ENCODE data around the gene STK4. TPM values are rescaled to one million over a fixed set of nuclear protein-coding genes. Genes with fewer than 3 reads are reported as not detected.

The STK4 gene
- total and polyA plus RNA-seq, 2 of the 8 experiments (the other 6 are each of a cell fraction or from before 2014, with no cell fraction given): 12.0 to 34.3 TPM

GRCh38 chr20:44961870-44962267 lies 4.4 kb upstream of the STK4 start:
- no peak overlapping the region for H3K4me3 ChIP-seq (ENCODE audit: extremely low read depth in 1 of 4, insufficient read depth in 2 of 4, low read depth in 3 of 4, low read length in 4 of 4)
- H4K20me1 ChIP-seq (replicated peaks in 1 of 2; ENCODE audit: control insufficient read depth in 1 of 2, insufficient read depth in 2 of 2, low read length in 2 of 2): peaks cover 1 to 2% of the 10 kb centered on the region in 2 experiments
- no peak overlapping the region for H4K91ac ChIP-seq (replicated peaks; ENCODE audit: insufficient read length, low read length)
- no peak overlapping the region for H4K5ac ChIP-seq (ENCODE audit: insufficient read length, low read depth, low read length)
- H3K56ac ChIP-seq (replicated peaks; ENCODE audit: insufficient read length, low read depth, low read length): no peak overlapping the region
- peaks cover 8% of the 10 kb centered on the region; the same call in 1 of the 2 replicates for H3K23me2 ChIP-seq (ENCODE audit: low read depth, low read length)
- H3K23ac ChIP-seq (ENCODE audit: insufficient read length): no peak overlapping the region
- CTCF ChIA-PET (ENCODE audit: partially characterized antibody): no interaction called here
- H3K9me3 ChIP-seq (ENCODE audit: insufficient read depth in 2 of 2, low read depth in 1 of 2, low read length in 1 of 2): no peaks in the 10 kb centered on the region
- no peak overlapping the region for H2BK120ac ChIP-seq (replicated peaks; ENCODE audit: low read depth, low read length)
- WGBS, 2 experiments (ENCODE audit: extremely low coverage in 1 of 2, insufficient coverage in 1 of 2, insufficient read length in 1 of 2, insufficient replicate concordance in 2 of 2, low coverage in 1 of 2, low lambda C conversion rate in 2 of 2, missing lambda C conversion rate in 1 of 2): 82% methylated on average over 3 of the region's 3 CpGs; no CpG with 5 or more reads in 1 of the 2 experiments
- H3K79me2 ChIP-seq (ENCODE audit: control insufficient read depth in 1 of 2, insufficient read depth in 2 of 2, low read length in 2 of 2): peaks cover 3 to 24% of the 10 kb centered on the region in 2 experiments; a peak in 3 of 4 replicates
- H3K18ac ChIP-seq (ENCODE audit: extremely low read depth, low read length): no peak overlapping the region
- no peak overlapping the region for H4K8ac ChIP-seq (ENCODE audit: extremely low read depth, insufficient read depth, low read length)
- H3K27ac ChIP-seq (ENCODE audit: low read depth, low read length): no peak overlapping the region
- peaks cover 0 to 11% (median 2%) of the 10 kb centered on the region in 4 experiments; a peak in 4 of 7 replicates for H3K27me3 ChIP-seq (replicated peaks in 1 of 4; ENCODE audit: control insufficient read depth in 3 of 4, extremely low read depth in 1 of 4, insufficient read depth in 3 of 4, low read length in 3 of 4)
- H2AK5ac ChIP-seq (ENCODE audit: low read depth, low read length): no peak overlapping the region
- H3K36me3 ChIP-seq (ENCODE audit: control insufficient read depth in 2 of 4, insufficient read depth in 4 of 4, low read length in 3 of 4): peaks cover 0 to 3% (median 1%) of the 10 kb centered on the region in 4 experiments; a peak in 1 of 8 replicates
- H2BK12ac ChIP-seq (ENCODE audit: low read depth, low read length): no peak overlapping the region
- peaks cover 0 to 10% (median 4%) of the 10 kb centered on the region in 4 experiments; a peak in 5 of 7 replicates for H3K4me1 ChIP-seq (replicated peaks in 1 of 4; ENCODE audit: control insufficient read depth in 3 of 4, insufficient read depth in 4 of 4, low read length in 3 of 4)
- no peak overlapping the region for H3K4me2 ChIP-seq (ENCODE audit: insufficient read depth in 1 of 2, low read depth in 2 of 2, low read length in 2 of 2)
- FAIRE-seq (no peak), DNase-seq (ENCODE audit: low read depth in 1 of 2, low spot score in 2 of 2) (no peak)
- H2BK5ac ChIP-seq (ENCODE audit: low read depth, low read length): no peak overlapping the region
- POLR2A ChIA-PET (ENCODE audit: partially characterized antibody): no interaction called here
- H2BK20ac ChIP-seq (ENCODE audit: low read length): no peak overlapping the region
- no peak overlapping the region for H3K9ac ChIP-seq (replicated peaks in 1 of 4; ENCODE audit: extremely low read depth in 1 of 4, low read depth in 3 of 4, low read length in 3 of 4)
- H3K4ac ChIP-seq (replicated peaks; ENCODE audit: insufficient read length, low read depth, low read length): no peak overlapping the region
- no peak overlapping the region for H3K14ac ChIP-seq (ENCODE audit: insufficient read length)
- no peak overlapping the region for H2BK15ac ChIP-seq (ENCODE audit: low read length)
- peaks cover 6% of the 10 kb centered on the region for H3K79me1 ChIP-seq (ENCODE audit: low read depth, low read length)
- H2AFZ ChIP-seq (ENCODE audit: low read length): no peak overlapping the region
- no peak for TF ChIP-seq TAF1 (IDR thresholded peaks at IDR 0.05; ENCODE audit: low read depth, low read length)
- TF ChIP-seq, protein P1, sequence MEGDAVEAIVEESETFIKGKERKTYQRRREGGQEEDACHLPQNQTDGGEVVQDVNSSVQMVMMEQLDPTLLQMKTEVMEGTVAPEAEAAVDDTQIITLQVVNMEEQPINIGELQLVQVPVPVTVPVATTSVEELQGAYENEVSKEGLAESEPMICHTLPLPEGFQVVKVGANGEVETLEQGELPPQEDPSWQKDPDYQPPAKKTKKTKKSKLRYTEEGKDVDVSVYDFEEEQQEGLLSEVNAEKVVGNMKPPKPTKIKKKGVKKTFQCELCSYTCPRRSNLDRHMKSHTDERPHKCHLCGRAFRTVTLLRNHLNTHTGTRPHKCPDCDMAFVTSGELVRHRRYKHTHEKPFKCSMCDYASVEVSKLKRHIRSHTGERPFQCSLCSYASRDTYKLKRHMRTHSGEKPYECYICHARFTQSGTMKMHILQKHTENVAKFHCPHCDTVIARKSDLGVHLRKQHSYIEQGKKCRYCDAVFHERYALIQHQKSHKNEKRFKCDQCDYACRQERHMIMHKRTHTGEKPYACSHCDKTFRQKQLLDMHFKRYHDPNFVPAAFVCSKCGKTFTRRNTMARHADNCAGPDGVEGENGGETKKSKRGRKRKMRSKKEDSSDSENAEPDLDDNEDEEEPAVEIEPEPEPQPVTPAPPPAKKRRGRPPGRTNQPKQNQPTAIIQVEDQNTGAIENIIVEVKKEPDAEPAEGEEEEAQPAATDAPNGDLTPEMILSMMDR (IDR thresholded peaks at IDR 0.05; ENCODE audit: control extremely low read depth in 1 of 3, insufficient read depth in 1 of 3, low read depth in 1 of 3, low read length in 3 of 3): no peak
- TF ChIP-seq SIX5 (IDR thresholded peaks at IDR 0.05; ENCODE audit: low read depth, low read length): no peak
- TF ChIP-seq CEBPB (IDR thresholded peaks at IDR 0.05; ENCODE audit: low read depth, low read length): no peak
- TF ChIP-seq, protein P2, sequence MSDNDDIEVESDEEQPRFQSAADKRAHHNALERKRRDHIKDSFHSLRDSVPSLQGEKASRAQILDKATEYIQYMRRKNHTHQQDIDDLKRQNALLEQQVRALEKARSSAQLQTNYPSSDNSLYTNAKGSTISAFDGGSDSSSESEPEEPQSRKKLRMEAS (IDR thresholded peaks at IDR 0.05): no peak
- no peak for TF ChIP-seq RFX5 (IDR thresholded peaks at IDR 0.05; ENCODE audit: borderline replicate concordance, low read depth, low read length)
- TF ChIP-seq JUND (IDR thresholded peaks at IDR 0.05; ENCODE audit: low read length): no peak
- TF ChIP-seq ASH2L (IDR thresholded peaks at IDR 0.05; ENCODE audit: low read length): no peak
- no peak for TF ChIP-seq NANOG (IDR thresholded peaks at IDR 0.05; ENCODE audit: insufficient read depth, low read depth, low read length, poor library complexity, severe bottlenecking)
- TF ChIP-seq EGR1 (IDR thresholded peaks at IDR 0.05; ENCODE audit: borderline replicate concordance, low read depth, low read length): no peak
- no peak for TF ChIP-seq BCL11A (IDR thresholded peaks at IDR 0.05; ENCODE audit: low read depth in 2 of 2, low read length in 2 of 2)
- no peak for TF ChIP-seq SP4 (IDR thresholded peaks at IDR 0.05; ENCODE audit: low read length)

Measured in H1 (cell line).